HepG2 (cell line): ENCODE data around the gene ROBO3. TPM values are rescaled to one million over a fixed set of nuclear protein-coding genes. Genes with fewer than 3 reads are reported as not detected.

ENCODE experiments used
- ARNT2 ChIP-seq: sonication (generic); formaldehyde crosslinking; IDR thresholded peaks from 2 replicates; pipeline ENCODE4 v1.8.0; 2022; ENCODE audit warnings: mild to moderate bottlenecking, low read depth, missing genetic modification reagents, moderate library complexity
- E2F2 ChIP-seq: sonication (generic); formaldehyde crosslinking; IDR thresholded peaks from 2 replicates; pipeline ENCODE4 v1.4.0; 2020; ENCODE audit warnings: missing genetic modification reagents, borderline replicate concordance
- HDAC2 ChIP-seq: sonication (generic); formaldehyde crosslinking; IDR thresholded peaks from 2 replicates; pipeline ENCODE4 v1.4.0; 2020; ENCODE audit warnings: missing genetic modification reagents
- IKZF4 ChIP-seq: sonication (generic); formaldehyde crosslinking; IDR thresholded peaks from 2 replicates; pipeline ENCODE4 v1.5.1; 2020; ENCODE audit warnings: borderline replicate concordance, mild to moderate bottlenecking, low read depth, missing genetic modification reagents; ENCODE audit errors: not compliant biosample characterization
- NCOA1 ChIP-seq: sonication (generic); formaldehyde crosslinking; IDR thresholded peaks from 2 replicates; pipeline ENCODE4 v1.9.0; 2021; ENCODE audit warnings: missing genetic modification reagents
- NFYB ChIP-seq: sonication (generic); formaldehyde crosslinking; IDR thresholded peaks from 2 replicates; pipeline ENCODE4 v1.4.0; 2020; ENCODE audit warnings: missing genetic modification reagents
- NR2F6 ChIP-seq, 2 experiments: IDR thresholded peaks; 2 replicates each; pipeline ENCODE4 v1.6.1; 2016; ENCODE audit warnings: antibody characterized with exemption in 1 of 2, mild to moderate bottlenecking in 1 of 2
- PAF1 ChIP-seq: IDR thresholded peaks from 2 replicates; pipeline ENCODE4 v1.6.1; 2016; ENCODE audit warnings: missing genetic modification reagents, missing compliant biosample characterization
- PHF8 ChIP-seq: sonication (generic); formaldehyde crosslinking; IDR thresholded peaks from 2 replicates; pipeline ENCODE4 v1.5.0; 2020; ENCODE audit warnings: missing genetic modification reagents
- PTBP1 ChIP-seq: fragments of 200-400 bp; formaldehyde crosslinking; IDR thresholded peaks from 2 replicates; pipeline ENCODE4 v1.6.1; 2018; ENCODE audit warnings: low read length, low read depth; ENCODE audit not compliant: poor library complexity, severe bottlenecking
- RCOR2 ChIP-seq: IDR thresholded peaks from 2 replicates; pipeline ENCODE4 v1.6.1; 2016; ENCODE audit warnings: missing biosample characterization, missing genetic modification reagents
- SAP130 ChIP-seq: IDR thresholded peaks from 2 replicates; pipeline ENCODE4 v1.6.1; 2016; ENCODE audit warnings: low read depth
- SMAD1 ChIP-seq: sonication (generic); formaldehyde crosslinking; IDR thresholded peaks from 2 replicates; pipeline ENCODE4 v1.4.0; 2020; ENCODE audit warnings: missing genetic modification reagents, low read depth, mild to moderate bottlenecking, borderline replicate concordance
- SRSF4 ChIP-seq: fragments of 200-400 bp; formaldehyde crosslinking; IDR thresholded peaks from one replicate; pipeline ENCODE4 v1.6.1; 2018; ENCODE audit warnings: mild to moderate bottlenecking, low read depth, low read length, moderate library complexity; ENCODE audit not compliant: poor library complexity, severe bottlenecking
- SYNCRIP ChIP-seq: fragments of 200-400 bp; formaldehyde crosslinking; IDR thresholded peaks from 2 replicates; pipeline ENCODE4 v1.6.1; 2018; ENCODE audit warnings: mild to moderate bottlenecking, low read depth, low read length; ENCODE audit not compliant: insufficient read depth
- TSC22D2 ChIP-seq: sonication (generic); formaldehyde crosslinking; IDR thresholded peaks from 2 replicates; pipeline ENCODE4 v1.5.1; 2020; ENCODE audit warnings: missing genetic modification reagents, mild to moderate bottlenecking, borderline replicate concordance
- ZFP36L1 ChIP-seq: sonication (generic); formaldehyde crosslinking; IDR thresholded peaks from 2 replicates; pipeline ENCODE4 v1.8.0; 2022; ENCODE audit warnings: mild to moderate bottlenecking, missing genetic modification reagents, moderate library complexity
- ZKSCAN5 ChIP-seq: sonication (generic); formaldehyde crosslinking; IDR thresholded peaks from 2 replicates; pipeline ENCODE4 v1.5.1; 2020; ENCODE audit warnings: mild to moderate bottlenecking, missing genetic modification reagents
- ZNF121 ChIP-seq: sonication (generic); formaldehyde crosslinking; IDR thresholded peaks from 2 replicates; pipeline ENCODE4 v1.5.0; 2020; ENCODE audit warnings: mild to moderate bottlenecking, missing genetic modification reagents
- ZNF513 ChIP-seq: sonication (generic); formaldehyde crosslinking; conservative IDR thresholded peaks from 2 replicates; pipeline ENCODE4 v1.5.0; 2020; ENCODE audit warnings: missing genetic modification reagents
- ZNF576 ChIP-seq: sonication (generic); formaldehyde crosslinking; IDR thresholded peaks from 2 replicates; pipeline ENCODE4 v1.4.0; 2020; ENCODE audit warnings: mild to moderate bottlenecking, missing genetic modification reagents
- ZNF703 ChIP-seq: sonication (generic); formaldehyde crosslinking; IDR thresholded peaks from 2 replicates; pipeline ENCODE4 v1.5.1; 2020; ENCODE audit warnings: missing genetic modification reagents, mild to moderate bottlenecking, moderate library complexity, borderline replicate concordance
- ZNF766 ChIP-seq: sonication (generic); formaldehyde crosslinking; IDR thresholded peaks from 2 replicates; pipeline ENCODE4 v1.5.0; 2020; ENCODE audit warnings: missing genetic modification reagents, borderline replicate concordance
- ZNF772 ChIP-seq: sonication (generic); formaldehyde crosslinking; IDR thresholded peaks from 2 replicates; pipeline ENCODE4 v1.5.0; 2020; ENCODE audit warnings: mild to moderate bottlenecking, missing genetic modification reagents
- ZSCAN9 ChIP-seq: IDR thresholded peaks from 2 replicates; pipeline ENCODE4 v1.6.1; 2016; ENCODE audit warnings: borderline replicate concordance
- polyA plus RNA-seq, 8 experiments: library from polyadenylated mRNA; depleted of rRNA in 3 of 8; stranded (reverse) in 7 of 8; unstranded in 1 of 8; fragments of >200 nt; fragmentation: Illumina TruSeq in 4 of 8; extraction: Trizol in 4 of 8; gene quantifications; 2 replicates each; pipeline versions ENCODE4 v1.2.1 to v1.2.3, GENCODE V29; 2011 to 2016; ENCODE audit warnings: low read depth in 4 of 8, missing spikeins in 1 of 8, mixed read lengths in 1 of 8; ENCODE audit not compliant: insufficient read depth in 1 of 8
- total RNA-seq, 5 experiments: library from RNA; depleted of rRNA; stranded (reverse); fragments of >200 nt; fragmentation: Illumina TruSeq; extraction: Trizol; gene quantifications; 2 replicates each; pipeline ENCODE4 v1.2.3, GENCODE V29; 2016; ENCODE audit warnings: low read depth in 1 of 5

ROBO3 gene
- total and polyA plus RNA-seq, 2 of the 13 experiments (the other 11 are each of a cell fraction or from before 2014, with no cell fraction given): 0.07 to 2.4 TPM

GRCh38 chr11:124875943-124876817 is 10.9 kb downstream of the ROBO3 start (continued):
- no peak for TF ChIP-seq IKZF4 (CRISPR knock-in tag)
- TF ChIP-seq SRSF4: no peak
- 0 out of 2 replicates have a peak, but pooled peaks have one; percentile 22 for TF ChIP-seq ZFP36L1 (CRISPR knock-in tag)
- no peak for TF ChIP-seq TSC22D2 (CRISPR knock-in tag)
- TF ChIP-seq NFYB: no peak
- peak; percentile 79; the same call in 1 of the 2 replicates for TF ChIP-seq SMAD1 (CRISPR knock-in tag)
- TF ChIP-seq HDAC2: 0 out of 2 replicates have a peak, but pooled peaks have one; percentile 5
- no peak for TF ChIP-seq NR2F6 (IDR thresholded peaks at IDR 0.05)
- 0 out of 2 replicates have a peak, but pooled peaks have one; percentile 21 for TF ChIP-seq NR2F6 (CRISPR knock-in tag; IDR thresholded peaks at IDR 0.05)
- TF ChIP-seq E2F2 (CRISPR knock-in tag): no peak
- no peak for TF ChIP-seq RCOR2 (CRISPR knock-in tag)
- no peak; the same call in 1 of the 2 replicates for TF ChIP-seq ZSCAN9 (CRISPR knock-in tag)
- no peak for TF ChIP-seq PHF8
- TF ChIP-seq ZNF766: no peak; the same call in 1 of the 2 replicates
- no peak for TF ChIP-seq ZNF513
- no peak for TF ChIP-seq ZKSCAN5
- TF ChIP-seq ZNF772 (CRISPR knock-in tag): no peak
- TF ChIP-seq NCOA1: no peak
- TF ChIP-seq ZNF576 (CRISPR knock-in tag): no peak
- no peak for TF ChIP-seq SYNCRIP
- TF ChIP-seq ZNF703 (CRISPR knock-in tag): no peak
- no peak for TF ChIP-seq PAF1 (CRISPR knock-in tag)
- TF ChIP-seq PTBP1: peak; percentile 81
- TF ChIP-seq ARNT2 (CRISPR knock-in tag): peak; percentile 49; the same call in 1 of the 2 replicates
- TF ChIP-seq SAP130 (CRISPR knock-in tag): peak; percentile 65
- no peak for TF ChIP-seq ZNF121 (CRISPR knock-in tag)
